Measurements from ENCODE around the gene NLRP9.

The NLRP9 gene

DNA sequence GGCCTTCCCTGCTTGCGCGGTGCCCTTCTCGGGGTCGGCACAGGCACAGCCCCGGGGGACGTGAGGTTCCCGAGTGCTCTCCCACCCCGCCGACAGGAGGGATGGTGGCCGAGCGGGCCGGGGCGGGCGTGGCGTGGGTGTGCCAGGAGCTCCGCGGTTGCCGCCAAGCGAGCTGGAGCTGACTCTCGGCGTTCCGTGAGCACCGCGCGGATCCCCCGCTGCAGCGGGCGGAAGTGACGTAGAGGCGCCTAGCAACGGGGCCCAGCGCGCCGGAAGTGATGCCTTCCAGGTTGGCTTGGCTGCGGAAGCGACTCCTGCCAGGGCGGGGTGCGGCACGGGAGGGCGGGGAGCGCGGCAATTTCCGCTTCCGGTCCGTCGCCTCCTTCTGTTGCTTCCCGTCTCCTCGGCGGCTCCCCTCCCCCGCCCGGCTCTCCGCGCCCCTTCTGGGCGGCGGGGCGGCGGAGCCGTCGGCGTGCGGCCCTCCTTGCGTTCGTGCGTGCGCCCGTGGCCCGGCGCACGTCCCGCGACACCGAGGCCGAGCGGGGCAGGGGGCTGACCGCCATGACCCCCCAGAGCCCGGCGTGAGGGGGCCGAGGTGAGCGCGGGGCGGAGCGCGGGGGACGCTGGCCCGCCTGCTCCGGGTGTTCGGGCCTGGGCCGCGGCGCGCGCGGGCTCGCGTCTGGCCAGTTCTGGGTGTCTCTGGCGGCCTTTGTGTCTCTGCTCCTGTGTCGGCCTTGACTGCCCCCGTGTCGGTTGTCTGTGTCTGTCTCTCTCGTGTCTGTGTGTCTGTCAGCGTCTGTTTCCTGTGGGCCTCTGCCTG, 63.2 kb downstream of the NLRP9 start, which contains the start of gene EPN1:
EPN1 (plus strand) TSS at position 386 of the 820 bp plus-strand sequence. CDS start 3,402 bp downstream, outside the sequence.
- no peak for FAIRE-seq
- peak; percentile 96 for DNase-seq (ENCODE audit: insufficient read length, low spot score)
- TF ChIP-seq CTCF (IDR thresholded peaks at IDR 0.05; ENCODE audit: insufficient read depth, missing control alignments), result no peak

GRCh38 chr19:55674459-55674840, 63.8 kb downstream of the NLRP9 start:
- no peak for DNase-seq (ENCODE audit: insufficient read length, low spot score)
- no peak for TF ChIP-seq CTCF (IDR thresholded peaks at IDR 0.05; ENCODE audit: insufficient read depth, missing control alignments)
- no peak for FAIRE-seq

DNA sequence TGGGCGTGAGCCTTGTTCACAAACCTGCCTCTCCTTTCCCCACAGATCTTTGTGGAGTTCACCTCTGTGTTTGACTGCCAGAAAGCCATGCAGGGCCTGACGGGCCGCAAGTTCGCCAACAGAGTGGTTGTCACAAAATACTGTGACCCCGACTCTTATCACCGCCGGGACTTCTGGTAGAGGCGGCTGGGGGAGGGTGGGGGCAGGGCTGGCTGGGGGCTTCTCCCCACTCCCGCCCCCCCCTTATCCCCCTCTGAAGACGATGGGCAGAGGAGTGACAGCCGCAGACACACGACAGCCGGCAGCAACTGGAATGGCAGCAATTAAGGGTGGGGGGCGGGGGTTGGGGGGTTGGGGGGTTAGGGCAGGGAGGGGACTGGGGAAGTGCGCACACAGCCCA, 64.3 kb downstream of the NLRP9 start:
- DNase-seq (ENCODE audit: insufficient read length, low spot score) (no peak), FAIRE-seq (no peak)
- no peak for TF ChIP-seq CTCF (IDR thresholded peaks at IDR 0.05; ENCODE audit: insufficient read depth, missing control alignments)

DNA sequence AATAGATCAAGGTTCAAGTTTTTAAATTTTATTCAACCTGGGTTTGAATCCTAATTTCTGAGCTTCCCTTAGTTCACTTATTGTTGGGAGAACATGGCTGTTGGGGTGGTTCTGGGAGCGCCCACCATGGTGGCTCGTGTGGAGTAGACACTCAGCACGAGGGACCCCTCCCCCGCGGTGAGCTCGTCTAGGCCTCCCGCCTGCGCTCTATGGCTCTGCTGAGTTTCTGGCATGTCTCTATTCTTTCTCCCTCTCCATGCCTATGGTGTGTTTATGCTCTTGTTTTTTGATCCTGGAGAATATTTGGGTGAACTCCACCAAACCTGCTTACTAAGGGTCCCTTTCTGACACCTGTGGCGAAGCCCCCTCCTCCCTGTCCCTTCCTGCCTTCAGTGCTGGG, 64.7 kb downstream of the NLRP9 start:
- no peak for DNase-seq (ENCODE audit: insufficient read length, low spot score)
- FAIRE-seq, result no peak
- TF ChIP-seq CTCF (IDR thresholded peaks at IDR 0.05; ENCODE audit: insufficient read depth, missing control alignments), result no peak

- FAIRE-seq (no peak), DNase-seq (ENCODE audit: insufficient read length, low spot score) (no peak)
- no peak for TF ChIP-seq CTCF (IDR thresholded peaks at IDR 0.05; ENCODE audit: insufficient read depth, missing control alignments)
Measured at GRCh38 chr19:55672418-55672817, 65.8 kb downstream of the NLRP9 start.

DNA sequence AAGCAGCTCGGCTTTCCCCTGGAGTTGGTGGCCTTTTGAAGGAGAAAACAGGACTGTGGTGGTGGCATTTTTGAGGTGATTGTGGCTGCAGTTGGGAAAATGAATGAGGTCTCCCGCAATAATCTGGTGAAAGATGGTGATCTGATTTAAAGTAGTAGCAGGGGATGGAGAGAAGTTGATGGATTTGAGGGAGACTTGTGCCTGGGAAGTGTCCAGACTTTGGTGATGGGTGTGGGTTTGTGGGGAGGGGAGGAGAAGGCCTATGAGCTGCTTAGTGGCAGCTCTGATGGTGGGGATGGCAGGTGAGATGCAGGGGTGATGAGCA, 67.2 kb downstream of the NLRP9 start:
- no peak for FAIRE-seq
- DNase-seq (ENCODE audit: insufficient read length, low spot score), result no peak
- no peak for TF ChIP-seq CTCF (IDR thresholded peaks at IDR 0.05; ENCODE audit: insufficient read depth, missing control alignments)

DNA sequence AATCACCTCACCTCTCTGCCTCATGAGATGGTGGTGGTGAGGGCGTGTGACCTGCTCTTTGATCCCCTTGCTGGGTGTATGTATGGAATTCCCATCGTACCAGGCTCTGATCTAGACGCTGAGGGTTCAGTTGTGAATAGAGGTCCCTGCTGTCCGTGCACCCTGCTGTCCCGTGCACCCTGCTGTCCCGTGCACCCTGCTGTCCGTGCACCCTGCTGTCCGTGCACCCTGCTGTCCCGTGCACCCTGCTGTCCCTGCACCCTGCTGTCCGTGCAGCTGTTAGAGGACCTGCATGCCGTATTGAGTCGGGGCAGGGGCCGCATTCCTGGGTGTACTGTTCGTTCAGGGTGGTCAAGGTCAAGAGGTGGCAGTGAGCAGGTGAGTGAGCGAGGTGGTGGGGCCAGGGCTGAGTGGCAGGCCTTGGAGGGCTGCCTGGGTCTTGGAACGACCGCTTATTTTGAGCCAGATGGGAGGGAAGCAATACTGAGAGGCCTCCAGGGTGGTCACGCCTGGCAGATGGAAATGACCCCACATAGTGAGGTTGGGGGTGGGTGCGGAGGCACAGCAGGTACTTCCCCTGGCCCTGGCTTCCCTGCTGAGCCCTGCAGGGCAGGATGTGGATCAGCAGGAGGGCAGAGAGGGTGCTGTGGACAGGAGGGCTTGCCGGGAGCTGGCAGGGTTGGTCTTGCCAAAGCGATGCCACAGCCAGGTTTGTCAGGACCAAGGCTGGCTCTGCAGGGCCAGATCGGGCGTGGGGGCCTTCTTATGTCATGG, 67.7 kb downstream of the NLRP9 start:
- DNase-seq (ENCODE audit: insufficient read length, low spot score), result no peak
- FAIRE-seq, result no peak

More for the DNA sequence above, 67.7 kb downstream of the NLRP9 start:
- TF ChIP-seq CTCF (IDR thresholded peaks at IDR 0.05; ENCODE audit: insufficient read depth, missing control alignments), result no peak
